ENCODE data around the gene PLOD2.

PLOD2 gene

GRCh38 chr3:146139586-146140110, 21.3 kb downstream of the PLOD2 start:
- Histone ChIP-seq H3K4me3 (no peak overlapping the region), H3K27ac (peak overlapping the region; percentile 17 to 46), H3K4me1 (peaks cover 0 to 73% (median 11%) of the 10 kb centered on the region in 4 donors), H3K9me3 (no peaks in the 10 kb centered on the region), H3K27me3 (no peaks in the 10 kb centered on the region), H3K36me3 (no peaks in the 10 kb centered on the region)
- DNase-seq: no peak
- intact Hi-C loops (cut with DNase I; ENCODE audit: low total_unique reads): no loop called here
- TF ChIP-seq CTCF (IDR thresholded peaks at IDR 0.05): no peak

GRCh38 chr3:146138902-146139301, 22.1 kb downstream of the PLOD2 start:
- TF ChIP-seq CTCF (IDR thresholded peaks at IDR 0.05): no peak
- Histone ChIP-seq H3K9me3 (no peaks in the 10 kb centered on the region), H3K27me3 (no peaks in the 10 kb centered on the region), H3K4me1 (peaks cover 0 to 73% (median 11%) of the 10 kb centered on the region in 4 donors), H3K36me3 (no peaks in the 10 kb centered on the region), H3K4me3 (no peak overlapping the region), H3K27ac (peak overlapping the region; percentile 17 to 46)
- intact Hi-C loops (cut with DNase I; ENCODE audit: low total_unique reads): no loop called here
- DNase-seq: no peak

GRCh38 chr3:146136647-146137046, 24.3 kb downstream of the PLOD2 start:
- Histone ChIP-seq H3K27ac (no peak overlapping the region), H3K4me3 (no peak overlapping the region), H3K4me1 (peaks cover 0 to 73% (median 12%) of the 10 kb centered on the region in 4 donors), H3K36me3 (no peaks in the 10 kb centered on the region), H3K27me3 (no peaks in the 10 kb centered on the region), H3K9me3 (no peaks in the 10 kb centered on the region)
- intact Hi-C loops (cut with DNase I; ENCODE audit: low total_unique reads): no loop called here
- TF ChIP-seq CTCF (IDR thresholded peaks at IDR 0.05): no peak
- no peak for DNase-seq

- Histone ChIP-seq H3K4me1 (peaks cover 0 to 72% (median 6%) of the 10 kb centered on the region in 4 donors), H3K9me3 (no peaks in the 10 kb centered on the region), H3K36me3 (no peaks in the 10 kb centered on the region), H3K27me3 (no peaks in the 10 kb centered on the region), H3K4me3 (no peak overlapping the region), H3K27ac (peak overlapping the region in 1 of 2 donors; percentile 65)
- intact Hi-C loops (cut with DNase I; ENCODE audit: low total_unique reads): no loop called here
- DNase-seq: no peak
- no peak for TF ChIP-seq CTCF (IDR thresholded peaks at IDR 0.05)
These were observed 26.5 kb downstream of the PLOD2 start for GRCh38 chr3:146134348-146135117.

- DNase-seq: no peak
- intact Hi-C loops (cut with DNase I; ENCODE audit: low total_unique reads): no loop called here
These were observed 27.5 kb downstream of the PLOD2 start for GRCh38 chr3:146133441-146133840.

More at GRCh38 chr3:146133441-146133840, 27.5 kb downstream of the PLOD2 start:
- Histone ChIP-seq H3K36me3 (no peaks in the 10 kb centered on the region), H3K27ac (peak overlapping the region in 1 of 2 donors; percentile 65), H3K27me3 (no peaks in the 10 kb centered on the region), H3K4me1 (peaks cover 0 to 72% (median 6%) of the 10 kb centered on the region in 4 donors), H3K9me3 (no peaks in the 10 kb centered on the region), H3K4me3 (no peak overlapping the region)
- no peak for TF ChIP-seq CTCF (IDR thresholded peaks at IDR 0.05)
